Loucy (cell line): ENCODE data around the gene ZFYVE16.

Experiments
- EZH2phosphoT487 ChIP-seq: fragments of 200-600 bp; IDR thresholded peaks from 2 replicates; pipeline ENCODE4 v1.6.1; 2018; ENCODE audit warnings: antibody characterized with exemption, mild to moderate bottlenecking, moderate library complexity, borderline replicate concordance
- TF ChIP-seq, protein P1 (sequence below): fragments of 200-600 bp; sonication (generic); conservative IDR thresholded peaks from 2 replicates; pipeline ENCODE4 v1.5.1; 2014; ENCODE audit warnings: mild to moderate bottlenecking, antibody characterized with exemption, low read length

DNA sequence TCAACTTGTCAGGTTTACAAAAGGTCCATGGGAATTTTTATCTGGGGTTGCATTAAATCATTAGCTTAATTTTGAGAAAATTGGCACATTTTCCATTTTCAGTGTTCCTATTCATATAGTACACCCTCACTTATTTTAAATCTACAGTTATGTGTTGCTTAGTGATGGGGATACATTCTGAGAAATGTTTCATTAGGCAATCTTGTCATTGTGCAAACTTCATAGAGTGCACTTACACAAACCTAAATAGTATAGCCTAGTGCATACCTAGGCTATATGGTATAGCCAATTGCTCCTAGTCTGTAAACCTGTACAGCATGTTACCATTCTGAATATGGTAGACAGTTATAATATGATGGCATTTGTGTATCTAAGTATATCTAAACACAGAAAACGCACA lies 60.3 kb downstream of the ZFYVE16 start:
- TF ChIP-seq, protein P1, sequence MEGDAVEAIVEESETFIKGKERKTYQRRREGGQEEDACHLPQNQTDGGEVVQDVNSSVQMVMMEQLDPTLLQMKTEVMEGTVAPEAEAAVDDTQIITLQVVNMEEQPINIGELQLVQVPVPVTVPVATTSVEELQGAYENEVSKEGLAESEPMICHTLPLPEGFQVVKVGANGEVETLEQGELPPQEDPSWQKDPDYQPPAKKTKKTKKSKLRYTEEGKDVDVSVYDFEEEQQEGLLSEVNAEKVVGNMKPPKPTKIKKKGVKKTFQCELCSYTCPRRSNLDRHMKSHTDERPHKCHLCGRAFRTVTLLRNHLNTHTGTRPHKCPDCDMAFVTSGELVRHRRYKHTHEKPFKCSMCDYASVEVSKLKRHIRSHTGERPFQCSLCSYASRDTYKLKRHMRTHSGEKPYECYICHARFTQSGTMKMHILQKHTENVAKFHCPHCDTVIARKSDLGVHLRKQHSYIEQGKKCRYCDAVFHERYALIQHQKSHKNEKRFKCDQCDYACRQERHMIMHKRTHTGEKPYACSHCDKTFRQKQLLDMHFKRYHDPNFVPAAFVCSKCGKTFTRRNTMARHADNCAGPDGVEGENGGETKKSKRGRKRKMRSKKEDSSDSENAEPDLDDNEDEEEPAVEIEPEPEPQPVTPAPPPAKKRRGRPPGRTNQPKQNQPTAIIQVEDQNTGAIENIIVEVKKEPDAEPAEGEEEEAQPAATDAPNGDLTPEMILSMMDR = no peak
- no peak for TF ChIP-seq EZH2phosphoT487
